Upper lobe of right lung (tissue), 1 donor: Measurements from ENCODE around the gene TMEM272. TPM values are rescaled to one million over a fixed set of nuclear protein-coding genes. Genes with fewer than 3 reads are reported as not detected.
A peak's percentile ranks its signal among the peaks of the same experiment; 100 is the strongest.

ENCODE experiments used
- ATAC-seq: fragments of 200-7000 bp; cut with Tn5 transposase; one replicate; pipeline ENCODE4 v1.9.1; 2020; ENCODE audit warnings: mild to moderate bottlenecking, moderate library complexity
- DNase-seq: peaks from one replicate; pipeline ENCODE4 v3.0.0-alpha.2; 2020
- H3K27ac ChIP-seq: fragments of 200-600 bp; one replicate; pipeline ENCODE4 v1.8.0; 2022
- H3K27me3 ChIP-seq: fragments of 200-600 bp; one replicate; pipeline ENCODE4 v1.8.0; 2022; ENCODE audit warnings: mild to moderate bottlenecking
- H3K36me3 ChIP-seq: fragments of 200-600 bp; one replicate; pipeline ENCODE4 v1.8.0; 2022
- H3K4me1 ChIP-seq: fragments of 200-600 bp; one replicate; pipeline ENCODE4 v1.8.0; 2022
- H3K4me3 ChIP-seq: fragments of 200-600 bp; one replicate; pipeline ENCODE4 v1.8.0; 2022; ENCODE audit warnings: mild to moderate bottlenecking
- H3K9me3 ChIP-seq: fragments of 200-600 bp; one replicate; pipeline ENCODE4 v1.8.0; 2022
- CTCF ChIP-seq: fragments of 200-600 bp; IDR thresholded peaks from one replicate; pipeline ENCODE4 v1.8.0; 2022; ENCODE audit warnings: antibody characterized with exemption
- intact Hi-C: fragments of 100-400 bp; cut with DNase I; formaldehyde crosslinking; loops from one replicate; pipeline ENCODE4 v1.11.0; 2022
- long read RNA-seq: library from polyadenylated mRNA; unstranded; transcript quantifications from one replicate; pipeline ENCODE4 v2.0.0, GENCODE V29; 2021
- total RNA-seq: library from RNA; stranded (reverse); fragmentation: NEBNext Ultra II Directional; extraction: Animal tissue kit (Norgen Biotek cat#: 25700); gene quantifications from one replicate; pipeline ENCODE4 v1.2.1, GENCODE V29; 2021
- donor health status: DM: no; HTN: yes; CAD: no; lungs with severe emphysema.

Gene TMEM272
- not detected for total RNA-seq
- long read RNA-seq, result 0 reads

- TF ChIP-seq CTCF, result peak; percentile 92
- peak; percentile 80 for DNase-seq
- H3K27me3 ChIP-seq, result no peaks in the 10 kb centered on the region
- H3K4me1 ChIP-seq, result peaks cover 6% of the 10 kb centered on the region
- no peaks in the 10 kb centered on the region for H3K36me3 ChIP-seq
- H3K4me3 ChIP-seq, result no peak within 1 kb of the TSS
- no peaks in the 10 kb centered on the region for H3K9me3 ChIP-seq
- intact Hi-C loops, result no loop called here
- ATAC-seq, result peak; percentile 94
- no peak within 1 kb of the TSS for H3K27ac ChIP-seq
These were observed at the start of gene TMEM272 for GRCh38 chr13:51844862-51845573. Gene TMEM272 (minus strand): TSS chr13:51845177. CDS start chr13:51838530, 6,647 bp downstream.

GRCh38 chr13:51894239-51894638 is 49.3 kb upstream of the TMEM272 start:
- intact Hi-C loops, result no loop called here
- no peak for TF ChIP-seq CTCF
- H3K36me3 ChIP-seq, result no peaks in the 10 kb centered on the region
- DNase-seq, result no peak
- no peaks in the 10 kb centered on the region for H3K4me1 ChIP-seq
- no peaks in the 10 kb centered on the region for H3K27me3 ChIP-seq
- ATAC-seq, result no peak
- H3K9me3 ChIP-seq, result no peaks in the 10 kb centered on the region
- no peak overlapping the region for H3K27ac ChIP-seq
- H3K4me3 ChIP-seq, result no peak overlapping the region

- Histone ChIP-seq H3K9me3 (no peaks in the 10 kb centered on the region), H3K36me3 (no peaks in the 10 kb centered on the region), H3K4me1 (no peaks in the 10 kb centered on the region), H3K27ac (no peak overlapping the region), H3K27me3 (no peaks in the 10 kb centered on the region), H3K4me3 (no peak overlapping the region)
- intact Hi-C loops, result no loop called here
- no peak for DNase-seq
- ATAC-seq, result no peak
- TF ChIP-seq CTCF, result no peak
These were observed 47.7 kb upstream of the TMEM272 start for GRCh38 chr13:51892657-51893056.

GRCh38 chr13:51887468-51887867 is 42.5 kb upstream of the TMEM272 start:
- H3K9me3 ChIP-seq, result no peaks in the 10 kb centered on the region
- no peak overlapping the region for H3K27ac ChIP-seq
- no peaks in the 10 kb centered on the region for H3K27me3 ChIP-seq
- H3K36me3 ChIP-seq, result no peaks in the 10 kb centered on the region
- H3K4me1 ChIP-seq, result no peaks in the 10 kb centered on the region
- DNase-seq, result no peak
- no peak for TF ChIP-seq CTCF
- H3K4me3 ChIP-seq, result no peak overlapping the region
- intact Hi-C loops, result no loop called here
- no peak for ATAC-seq

- ATAC-seq, result no peak
- no peaks in the 10 kb centered on the region for H3K36me3 ChIP-seq
- H3K27me3 ChIP-seq, result no peaks in the 10 kb centered on the region
- no peak overlapping the region for H3K27ac ChIP-seq
- no peak for DNase-seq
- intact Hi-C loops, result no loop called here
- TF ChIP-seq CTCF, result no peak
- H3K9me3 ChIP-seq, result no peaks in the 10 kb centered on the region
- no peaks in the 10 kb centered on the region for H3K4me1 ChIP-seq
- H3K4me3 ChIP-seq, result no peak overlapping the region
These were observed 40.7 kb upstream of the TMEM272 start for GRCh38 chr13:51885651-51886050.

- no peaks in the 10 kb centered on the region for H3K36me3 ChIP-seq
- no peak for TF ChIP-seq CTCF
- H3K4me3 ChIP-seq, result no peak overlapping the region
- ATAC-seq (no peak), DNase-seq (no peak)
- intact Hi-C loops, result no loop called here
- no peak overlapping the region for H3K27ac ChIP-seq
- no peaks in the 10 kb centered on the region for H3K27me3 ChIP-seq
- H3K9me3 ChIP-seq, result no peaks in the 10 kb centered on the region
- H3K4me1 ChIP-seq, result no peaks in the 10 kb centered on the region
These were observed 38.2 kb upstream of the TMEM272 start for GRCh38 chr13:51883226-51883600.
